ENCODE measurements around the gene SMARCC1. TPM values are rescaled to one million over a fixed set of nuclear protein-coding genes. Genes with fewer than 3 reads are reported as not detected.

SMARCC1 gene
- total RNA-seq, 1 experiment from 2014 or later: 249 TPM

GRCh38 chr3:47824541-47825473 is 43.1 kb upstream of the SMARCC1 start (continued):
- TF ChIP-seq CREB1 (CRISPR knock-in tag; IDR thresholded peaks at IDR 0.05) (peak; percentile 73), CBFB (CRISPR knock-in tag; IDR thresholded peaks at IDR 0.05; ENCODE audit: low read depth) (peak; percentile 90; the same call in 1 of the 2 replicates), ZSCAN18 (CRISPR knock-in tag; IDR thresholded peaks at IDR 0.05) (no peak), ZNF121 (CRISPR knock-in tag; IDR thresholded peaks at IDR 0.05) (no peak), ARID4B (CRISPR knock-in tag; IDR thresholded peaks at IDR 0.05; ENCODE audit: borderline replicate concordance) (peak; percentile 84; the same call in 1 of the 2 replicates), SOX15 (CRISPR knock-in tag; IDR thresholded peaks at IDR 0.05) (no peak)
- TF ChIP-seq, protein P1, sequence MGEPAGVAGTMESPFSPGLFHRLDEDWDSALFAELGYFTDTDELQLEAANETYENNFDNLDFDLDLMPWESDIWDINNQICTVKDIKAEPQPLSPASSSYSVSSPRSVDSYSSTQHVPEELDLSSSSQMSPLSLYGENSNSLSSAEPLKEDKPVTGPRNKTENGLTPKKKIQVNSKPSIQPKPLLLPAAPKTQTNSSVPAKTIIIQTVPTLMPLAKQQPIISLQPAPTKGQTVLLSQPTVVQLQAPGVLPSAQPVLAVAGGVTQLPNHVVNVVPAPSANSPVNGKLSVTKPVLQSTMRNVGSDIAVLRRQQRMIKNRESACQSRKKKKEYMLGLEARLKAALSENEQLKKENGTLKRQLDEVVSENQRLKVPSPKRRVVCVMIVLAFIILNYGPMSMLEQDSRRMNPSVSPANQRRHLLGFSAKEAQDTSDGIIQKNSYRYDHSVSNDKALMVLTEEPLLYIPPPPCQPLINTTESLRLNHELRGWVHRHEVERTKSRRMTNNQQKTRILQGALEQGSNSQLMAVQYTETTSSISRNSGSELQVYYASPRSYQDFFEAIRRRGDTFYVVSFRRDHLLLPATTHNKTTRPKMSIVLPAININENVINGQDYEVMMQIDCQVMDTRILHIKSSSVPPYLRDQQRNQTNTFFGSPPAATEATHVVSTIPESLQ (CRISPR knock-in tag; IDR thresholded peaks at IDR 0.05): no peak

DNA sequence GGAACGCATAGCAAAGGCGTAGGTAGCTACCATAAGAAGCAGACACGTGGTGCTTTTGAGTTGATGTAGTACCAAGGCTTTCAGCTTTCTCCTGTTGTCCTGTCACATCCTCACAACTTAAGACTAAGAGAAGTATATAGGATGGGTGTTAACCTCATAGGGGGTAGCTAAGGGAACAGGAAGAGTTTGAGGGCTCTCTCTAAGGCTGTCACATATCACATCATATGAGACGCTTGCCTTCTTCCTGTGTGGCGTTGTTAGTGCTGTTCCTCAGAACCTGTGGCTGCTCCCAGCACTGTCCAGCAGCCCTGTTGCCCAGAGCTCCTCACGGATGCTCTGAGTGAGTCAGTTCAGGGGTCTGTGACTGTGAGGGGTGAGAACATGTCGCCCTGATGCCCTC is 35.9 kb upstream of the SMARCC1 start:
- DNase-seq (ENCODE audit: low spot score): no peak
- CTCF ChIA-PET: interaction anchor here (2.0 kb wide), 1 partner anchor 20 kb away, joined by 8 read pairs; no protein-coding TSS in a partner anchor
- POLR2A ChIA-PET: no interaction called here
- TF ChIP-seq, protein P2, sequence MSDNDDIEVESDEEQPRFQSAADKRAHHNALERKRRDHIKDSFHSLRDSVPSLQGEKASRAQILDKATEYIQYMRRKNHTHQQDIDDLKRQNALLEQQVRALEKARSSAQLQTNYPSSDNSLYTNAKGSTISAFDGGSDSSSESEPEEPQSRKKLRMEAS (CRISPR knock-in tag; IDR thresholded peaks at IDR 0.05): no peak
- TF ChIP-seq, protein P3, sequence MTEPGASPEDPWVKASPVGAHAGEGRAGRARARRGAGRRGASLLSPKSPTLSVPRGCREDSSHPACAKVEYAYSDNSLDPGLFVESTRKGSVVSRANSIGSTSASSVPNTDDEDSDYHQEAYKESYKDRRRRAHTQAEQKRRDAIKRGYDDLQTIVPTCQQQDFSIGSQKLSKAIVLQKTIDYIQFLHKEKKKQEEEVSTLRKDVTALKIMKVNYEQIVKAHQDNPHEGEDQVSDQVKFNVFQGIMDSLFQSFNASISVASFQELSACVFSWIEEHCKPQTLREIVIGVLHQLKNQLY (CRISPR knock-in tag; IDR thresholded peaks at IDR 0.05): no peak
- TF ChIP-seq ZNF512 (CRISPR knock-in tag; IDR thresholded peaks at IDR 0.05; ENCODE audit: borderline replicate concordance) (no peak), ZNF423 (CRISPR knock-in tag; IDR thresholded peaks at IDR 0.05) (no peak)
- H3K27me3 Mint-ChIP-seq (ENCODE audit: low read depth): no peaks in the 10 kb centered on the region
- no peak overlapping the region for H3K27ac Mint-ChIP-seq
- no peak overlapping the region for H3K4me3 Mint-ChIP-seq
- H3K4me1 Mint-ChIP-seq: no peaks in the 10 kb centered on the region
- H3K36me3 Mint-ChIP-seq: peaks cover 50% of the 10 kb centered on the region
- H3K9me3 Mint-ChIP-seq: no peaks in the 10 kb centered on the region
- no peak for ATAC-seq
